Hepatic stellate cell (primary cell): Measurements from ENCODE around the gene GSTA5.
A peak's percentile ranks its signal among the peaks of the same experiment; 100 is the strongest.
"Not testable (repeated sequence)": the region's sequence is repeated elsewhere in the genome, so short reads cannot be mapped to it uniquely, and the experiment has no call there.

Experiments
- DNase-seq: peaks from one replicate; pipeline ENCODE4 v3.0.0; 2011; ENCODE audit warnings: low spot score

GSTA5 gene

GRCh38 chr6:52840763-52841585, at the start of gene GSTA5:
Gene GSTA5 (minus strand): TSS chr6:52840813.
- no peak for DNase-seq

GRCh38 chr6:52890018-52890417, 49.4 kb upstream of the GSTA5 start:
- no peak for DNase-seq

- no peak for DNase-seq
Observed at GRCh38 chr6:52887910-52888524, 47.4 kb upstream of the GSTA5 start.

- peak; percentile 69 for DNase-seq
Observed at GRCh38 chr6:52881996-52882841, 41.6 kb upstream of the GSTA5 start.

- DNase-seq, result no peak
Observed at GRCh38 chr6:52881662-52881995, 41.0 kb upstream of the GSTA5 start.

- no peak for DNase-seq
Observed at GRCh38 chr6:52877786-52878185, 37.2 kb upstream of the GSTA5 start.

- DNase-seq, result peak; percentile 73
Observed at GRCh38 chr6:52877168-52877567, 36.6 kb upstream of the GSTA5 start.

GRCh38 chr6:52876056-52876787, 35.6 kb upstream of the GSTA5 start:
- no peak for DNase-seq

- DNase-seq, result no peak
Observed at GRCh38 chr6:52872031-52872430, 31.4 kb upstream of the GSTA5 start.

- DNase-seq, result no peak
Observed at GRCh38 chr6:52871621-52872020, 31.0 kb upstream of the GSTA5 start.

- not testable (repeated sequence) for DNase-seq
Observed at GRCh38 chr6:52870335-52871091, 29.9 kb upstream of the GSTA5 start.

GRCh38 chr6:52868899-52869298, 28.3 kb upstream of the GSTA5 start:
- not testable (repeated sequence) for DNase-seq

GRCh38 chr6:52868240-52868639, 27.6 kb upstream of the GSTA5 start:
- no peak for DNase-seq

- DNase-seq, result not testable (repeated sequence)
Observed at GRCh38 chr6:52861151-52861550, 20.5 kb upstream of the GSTA5 start.

GRCh38 chr6:52858416-52858815, 17.8 kb upstream of the GSTA5 start:
- no peak for DNase-seq

GRCh38 chr6:52856137-52856536, 15.5 kb upstream of the GSTA5 start:
- not testable (repeated sequence) for DNase-seq

- DNase-seq, result no peak
Observed at GRCh38 chr6:52849137-52849536, 8.5 kb upstream of the GSTA5 start.

- DNase-seq, result no peak
Observed at GRCh38 chr6:52846002-52846401, 5.4 kb upstream of the GSTA5 start.

GRCh38 chr6:52843605-52844004, 3.0 kb upstream of the GSTA5 start:
- DNase-seq, result no peak

GRCh38 chr6:52839124-52840055, 1.2 kb downstream of the GSTA5 start:
- DNase-seq, result peak; percentile 74
